WERI-Rb-1 (cell line): ENCODE measurements around the gene TSPYL4.
A peak's percentile ranks its signal among the peaks of the same experiment; 100 is the strongest.
"Not testable (repeated sequence)": the region's sequence is repeated elsewhere in the genome, so short reads cannot be mapped to it uniquely, and the experiment has no call there.

Experiments used
- DNase-seq: peaks from one replicate; pipeline ENCODE4 v3.0.0-alpha.2; 2020
- H3K27ac ChIP-seq: fragments of 250-450 bp; sonication (Bioruptor Pico); 2 replicates; pipeline ENCODE4 v1.5.1; 2020; ENCODE audit warnings: mild to moderate bottlenecking, moderate library complexity
- H3K27me3 ChIP-seq: fragments of 250-450 bp; sonication (Bioruptor Pico); 2 replicates; pipeline ENCODE4 v1.5.1; 2021; ENCODE audit warnings: mild to moderate bottlenecking, low read depth, moderate library complexity; ENCODE audit not compliant: insufficient read depth, severe bottlenecking
- H3K36me3 ChIP-seq: fragments of 250-450 bp; sonication (Bioruptor Pico); 2 replicates; pipeline ENCODE4 v1.5.1; 2020; ENCODE audit warnings: mild to moderate bottlenecking, moderate library complexity
- H3K4me3 ChIP-seq: 2 replicates; pipeline ENCODE4 v1.5.1; 2011; ENCODE audit warnings: low read depth, mild to moderate bottlenecking, control low read depth, low read length
- H3K9me3 ChIP-seq: fragments of 250-450 bp; sonication (Bioruptor Pico); 2 replicates; pipeline ENCODE4 v1.5.1; 2021; ENCODE audit warnings: mild to moderate bottlenecking, moderate library complexity; ENCODE audit not compliant: severe bottlenecking
- CTCF ChIP-seq: IDR thresholded peaks from 2 replicates; pipeline ENCODE4 v1.5.1; 2011; ENCODE audit warnings: low read depth, mild to moderate bottlenecking, control low read depth, inconsistent platforms, low read length

Gene TSPYL4

GRCh38 chr6:116286773-116287358, 33.0 kb upstream of the TSPYL4 start:
- no peaks in the 10 kb centered on the region for H3K36me3 ChIP-seq
- no peaks in the 10 kb centered on the region for H3K27me3 ChIP-seq
- TF ChIP-seq CTCF, result no peak
- no peak for DNase-seq
- H3K9me3 ChIP-seq, result no peaks in the 10 kb centered on the region
- H3K27ac ChIP-seq, result no peak overlapping the region
- H3K4me3 ChIP-seq, result no peak overlapping the region

- not testable (repeated sequence) for DNase-seq, H3K36me3 ChIP-seq, H3K27ac ChIP-seq, H3K4me3 ChIP-seq, H3K27me3 ChIP-seq, H3K9me3 ChIP-seq
Measured at GRCh38 chr6:116284984-116285383, 31.1 kb upstream of the TSPYL4 start.

GRCh38 chr6:116283191-116283590, 29.3 kb upstream of the TSPYL4 start:
- H3K4me3 ChIP-seq, result no peak overlapping the region
- H3K36me3 ChIP-seq, result peaks cover 14% of the 10 kb centered on the region
- no peak overlapping the region for H3K27ac ChIP-seq
- H3K27me3 ChIP-seq, result no peaks in the 10 kb centered on the region
- TF ChIP-seq CTCF, result no peak
- H3K9me3 ChIP-seq, result no peaks in the 10 kb centered on the region
- no peak for DNase-seq

GRCh38 chr6:116282698-116283097, 28.8 kb upstream of the TSPYL4 start:
- DNase-seq, result no peak

GRCh38 chr6:116280933-116281316, 27.1 kb upstream of the TSPYL4 start:
- Histone ChIP-seq H3K36me3 (peaks cover 32% of the 10 kb centered on the region), H3K9me3 (no peaks in the 10 kb centered on the region), H3K4me3 (no peak overlapping the region; the same call in 1 of the 2 replicates), H3K27ac (no peak overlapping the region), H3K27me3 (no peaks in the 10 kb centered on the region)
- DNase-seq, result no peak
- no peak for TF ChIP-seq CTCF

More at GRCh38 chr6:116282698-116283097, 28.8 kb upstream of the TSPYL4 start:
- Histone ChIP-seq H3K4me3 (no peak overlapping the region), H3K36me3 (peaks cover 18% of the 10 kb centered on the region), H3K27me3 (no peaks in the 10 kb centered on the region), H3K9me3 (no peaks in the 10 kb centered on the region), H3K27ac (no peak overlapping the region)
- TF ChIP-seq CTCF, result no peak

- Histone ChIP-seq H3K9me3 (no peaks in the 10 kb centered on the region), H3K36me3 (peaks cover 34% of the 10 kb centered on the region), H3K27me3 (no peaks in the 10 kb centered on the region), H3K4me3 (peak overlapping the region; percentile 85), H3K27ac (peak overlapping the region; percentile 96)
- DNase-seq, result no peak
- TF ChIP-seq CTCF, result no peak
Measured at GRCh38 chr6:116280161-116280932, 26.5 kb upstream of the TSPYL4 start.
